Muscle of back (tissue), 11 donors: ENCODE results near the gene PROSER2. TPM values are rescaled to one million over a fixed set of nuclear protein-coding genes. Genes with fewer than 3 reads are reported as not detected.
"Not testable (repeated sequence)": the region's sequence is repeated elsewhere in the genome, so short reads cannot be mapped to it uniquely, and the experiment has no call there.

Experiments
- DNase-seq, 3 donors: peaks; one replicate each; pipeline versions ENCODE4 v3.0.0 to v3.0.0-alpha.2; 2013
- polyA plus RNA-seq, 10 donors: library from polyadenylated mRNA; unstranded; fragments of 120-200 nt; gene quantifications; one replicate each; pipeline ENCODE4 v1.2.1, GENCODE V29; 2013; ENCODE audit not compliant: insufficient read length in 10 of 10

PROSER2 gene
- polyA plus RNA-seq, 10 donors = 3.4 to 7.8 (median 4.9) TPM

- DNase-seq = peak in 1 of 3 donors; percentile 34
Measured at GRCh38 chr10:11831520-11831951, 8.4 kb downstream of the PROSER2 start.

- peak in 2 of 3 donors; percentile 36 to 43 for DNase-seq
Measured at GRCh38 chr10:11832042-11832441, 8.9 kb downstream of the PROSER2 start.

GRCh38 chr10:11835061-11835460 is 11.9 kb downstream of the PROSER2 start:
- no peak for DNase-seq

DNA sequence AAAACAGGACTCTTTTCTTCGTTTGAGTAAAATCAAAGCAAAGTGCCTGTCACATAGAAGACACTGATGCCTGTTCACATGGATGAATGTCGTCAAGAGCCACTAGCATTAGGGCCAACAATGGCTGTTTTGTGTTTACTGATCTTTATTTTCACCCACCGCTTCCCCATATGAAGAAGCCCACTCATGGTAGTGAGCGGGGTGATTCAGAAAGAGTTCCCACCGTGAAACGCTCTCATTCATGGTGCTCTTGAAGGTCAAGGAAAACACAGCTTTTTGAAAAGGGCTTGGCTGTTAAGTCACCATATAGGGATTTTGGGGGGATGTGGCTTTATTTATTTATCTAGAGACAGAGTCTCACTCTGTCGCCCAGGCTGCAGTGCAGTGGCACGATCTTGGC is 12.5 kb downstream of the PROSER2 start:
- DNase-seq = no peak

GRCh38 chr10:11837372-11838161 is 14.4 kb downstream of the PROSER2 start:
- no peak for DNase-seq

GRCh38 chr10:11838298-11838852 is 15.2 kb downstream of the PROSER2 start:
- peak in 1 of 3 donors; percentile 39 for DNase-seq

DNA sequence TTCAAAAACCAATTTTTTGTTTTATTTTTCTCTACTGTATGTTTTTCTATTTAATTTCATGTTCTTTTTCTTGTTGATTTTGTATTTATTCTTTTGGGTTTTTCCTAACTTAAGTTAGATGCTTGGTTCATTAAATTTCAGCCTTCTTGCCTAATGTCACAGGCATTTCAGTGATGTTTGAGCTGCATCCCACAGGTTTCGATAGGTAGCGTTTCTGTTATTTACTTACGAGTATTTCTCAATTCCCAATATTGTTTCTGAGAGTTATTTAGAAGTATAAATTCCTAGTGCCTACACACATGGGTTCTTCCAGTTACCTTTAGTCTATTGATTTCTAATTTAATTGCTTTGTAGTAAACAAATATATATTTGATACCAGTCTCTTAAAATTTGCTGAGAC is 18.2 kb downstream of the PROSER2 start:
- no peak for DNase-seq

GRCh38 chr10:11842411-11842810 is 19.3 kb downstream of the PROSER2 start:
- no peak for DNase-seq

GRCh38 chr10:11845113-11845512 is 22.0 kb downstream of the PROSER2 start:
- DNase-seq = no peak

DNA sequence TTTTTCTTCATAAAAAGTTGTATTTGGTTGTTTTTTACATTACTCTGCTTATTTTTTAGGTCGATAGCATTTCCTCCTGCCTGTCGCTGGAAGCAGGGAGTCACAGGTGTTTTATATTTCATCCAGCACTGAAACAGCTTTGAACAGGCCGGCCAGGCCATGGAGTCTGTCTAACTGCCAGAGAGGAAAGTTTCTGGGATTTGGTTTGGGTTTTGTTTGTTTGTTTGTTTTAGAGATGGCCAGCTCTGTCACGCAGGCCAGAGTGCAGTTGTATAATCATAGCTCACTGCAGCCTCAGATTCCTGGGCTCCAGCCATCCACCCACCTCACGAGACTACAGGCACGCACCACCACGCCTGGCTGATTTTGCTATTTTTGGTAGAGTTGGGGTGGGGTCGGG is 23.4 kb downstream of the PROSER2 start:
- no peak for DNase-seq

GRCh38 chr10:11849277-11849676 is 26.1 kb downstream of the PROSER2 start:
- DNase-seq = no peak

DNA sequence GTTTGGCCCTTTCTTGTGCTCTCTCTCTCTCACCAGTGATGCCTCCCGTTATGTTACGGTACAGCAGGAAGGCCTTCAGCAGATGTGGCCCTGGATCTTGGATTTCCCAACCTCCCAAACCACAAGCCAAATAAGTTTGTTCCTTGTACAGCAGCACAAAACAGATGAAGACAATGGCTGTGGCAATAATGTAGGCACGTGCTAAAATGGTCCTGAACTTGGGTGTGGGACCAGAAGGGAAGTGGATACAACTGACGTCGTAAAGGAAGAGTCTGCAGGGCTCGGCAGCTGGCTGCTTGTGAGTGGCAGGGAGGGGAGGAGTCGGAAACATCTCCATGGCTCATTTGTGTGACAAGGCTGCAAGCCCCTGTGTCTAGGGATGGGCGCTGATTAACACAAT is 26.8 kb downstream of the PROSER2 start:
- no peak for DNase-seq

DNA sequence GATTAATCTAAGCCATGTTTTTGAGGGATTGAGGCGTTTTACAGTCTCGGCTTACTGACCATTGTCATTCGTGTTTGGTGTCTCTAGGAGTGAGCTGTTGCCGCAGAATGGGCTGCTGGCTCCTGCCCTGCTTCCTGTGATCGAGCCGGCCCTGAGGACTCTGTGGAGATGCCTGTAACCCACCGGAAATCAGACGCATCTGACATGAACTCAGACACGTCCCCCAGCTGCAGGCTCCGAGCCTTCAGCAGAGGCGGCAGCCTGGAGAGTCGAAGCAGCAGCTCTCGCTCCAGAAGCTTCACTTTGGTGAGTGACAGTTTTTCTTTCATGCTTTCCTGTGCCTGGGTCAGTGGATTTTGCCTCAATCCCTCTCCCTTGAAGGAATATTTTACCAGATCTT is 28.8 kb downstream of the PROSER2 start:
- DNase-seq = no peak

DNA sequence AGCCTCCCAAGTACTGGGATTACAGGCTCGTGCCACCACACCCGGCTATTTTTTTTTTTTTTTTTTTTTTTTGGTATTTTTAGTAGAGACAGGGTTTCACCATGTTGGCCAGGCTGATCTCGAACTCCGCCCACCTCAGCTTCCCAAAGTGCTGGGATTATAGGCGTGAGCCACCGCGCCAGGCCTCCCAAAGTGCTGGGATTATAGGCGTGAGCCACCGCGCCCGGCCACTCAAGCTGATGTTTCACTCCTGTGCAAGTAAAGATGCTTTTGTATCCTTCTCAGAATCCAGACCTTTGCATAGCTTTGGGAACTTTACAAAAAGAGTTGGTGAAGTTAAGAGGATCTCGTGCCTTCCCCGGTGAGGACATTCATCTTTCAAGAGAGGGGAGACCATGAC is 29.5 kb downstream of the PROSER2 start:
- not testable (repeated sequence) for DNase-seq

DNA sequence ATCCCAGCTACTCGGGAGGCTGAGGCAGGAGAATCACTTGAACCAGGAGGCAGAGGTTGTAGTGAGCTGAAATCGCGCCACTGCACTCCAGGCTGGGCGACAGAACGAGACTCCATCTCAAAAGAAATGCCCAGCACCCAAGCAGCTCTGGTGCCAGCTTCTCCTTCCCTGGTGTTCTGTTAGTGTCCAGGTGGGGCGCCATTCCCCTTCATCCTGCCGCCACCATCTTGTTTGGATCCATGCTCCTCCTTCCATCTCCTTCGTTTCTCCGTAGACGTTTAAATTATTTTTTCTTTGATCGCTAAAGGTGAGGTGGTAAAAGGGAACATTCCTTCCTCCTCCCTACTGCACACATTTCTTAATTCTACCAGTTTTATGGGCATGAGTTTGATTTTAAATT is 30.3 kb downstream of the PROSER2 start:
- DNase-seq = no peak

GRCh38 chr10:11854301-11854700 is 31.1 kb downstream of the PROSER2 start:
- DNase-seq = no peak

DNA sequence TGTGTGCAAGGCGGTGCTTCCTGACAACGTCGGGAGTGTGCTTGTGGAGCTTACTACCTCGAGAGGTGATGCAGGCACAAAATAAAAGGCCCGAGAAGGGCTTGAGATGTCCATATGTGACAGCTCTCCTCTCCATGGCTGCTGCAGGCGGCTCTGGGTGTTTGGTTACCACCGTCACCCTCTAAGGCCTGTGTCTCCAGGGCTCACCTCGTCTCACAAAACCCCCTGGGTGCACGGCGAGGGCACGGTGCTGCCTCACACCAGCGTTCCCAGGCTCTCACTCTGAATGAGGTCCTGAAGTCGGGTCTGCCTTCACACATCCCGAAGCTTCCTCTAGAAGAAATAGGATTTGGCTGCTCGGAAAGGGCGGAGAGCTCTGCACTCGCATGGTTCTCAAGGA is 32.9 kb downstream of the PROSER2 start:
- DNase-seq = no peak

DNA sequence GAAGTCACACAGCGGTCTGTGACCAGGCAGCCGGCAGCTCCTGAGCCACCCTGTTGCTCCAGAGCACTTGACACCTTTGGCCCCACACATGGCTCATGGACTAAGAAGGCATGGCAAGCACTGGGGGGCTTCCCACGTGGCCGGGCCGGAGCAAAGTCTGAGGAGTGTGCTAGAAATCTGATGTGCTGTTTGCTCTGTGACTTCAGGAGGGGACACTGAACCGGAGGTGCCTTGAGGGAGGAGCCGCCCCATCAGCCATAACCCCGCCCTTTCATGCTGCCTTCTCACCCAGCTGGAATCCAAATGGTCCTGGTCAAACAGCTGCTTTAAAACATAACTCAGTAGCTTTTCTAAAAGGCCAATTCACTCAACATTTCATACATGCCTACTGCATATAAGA is 33.5 kb downstream of the PROSER2 start:
- no peak for DNase-seq

DNA sequence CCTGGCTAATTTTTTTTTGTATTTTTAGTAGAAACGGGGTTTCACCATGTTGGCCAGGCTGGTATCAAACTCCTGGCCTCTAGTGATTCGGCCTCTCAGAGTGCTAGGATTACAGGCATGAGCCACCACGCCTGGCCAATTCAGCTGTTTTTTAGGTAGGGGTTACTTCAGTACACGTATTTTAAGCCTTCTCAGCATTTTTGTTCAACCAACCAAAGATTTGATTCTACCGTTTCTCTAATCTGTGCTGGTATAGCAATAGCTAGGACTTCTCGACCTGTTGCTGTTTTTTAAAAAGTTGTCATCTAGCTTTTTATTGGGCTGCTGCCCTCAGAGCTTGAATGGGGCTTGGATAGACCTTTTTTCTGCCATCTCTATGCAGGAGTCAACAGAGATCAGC is 34.9 kb downstream of the PROSER2 start:
- DNase-seq = no peak

DNA sequence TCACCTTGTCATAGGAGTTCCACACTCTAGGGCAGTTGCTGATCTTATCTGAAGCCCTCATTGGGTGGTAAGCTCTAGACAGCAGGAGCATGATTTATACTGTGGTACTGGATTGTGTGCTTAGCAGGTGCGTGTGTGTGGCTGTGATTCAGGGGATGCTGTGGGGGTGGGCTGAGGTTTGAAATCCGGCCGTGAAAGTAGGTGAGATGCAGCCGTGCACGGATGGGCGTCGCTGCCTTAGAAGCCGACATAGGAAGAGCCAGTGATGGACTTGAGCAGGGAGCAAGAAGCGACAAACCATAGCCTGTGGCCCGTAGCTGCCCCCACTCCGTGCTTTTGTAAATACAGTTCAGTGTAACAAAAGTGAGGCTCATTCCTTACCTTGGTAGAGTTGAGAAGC is 38.2 kb downstream of the PROSER2 start:
- DNase-seq = no peak

GRCh38 chr10:11861811-11862428 is 38.8 kb downstream of the PROSER2 start:
- no peak for DNase-seq

- no peak for DNase-seq
Measured at GRCh38 chr10:11863353-11864109, 40.4 kb downstream of the PROSER2 start.
